ENCODE measurements around the gene UPF1. TPM values are rescaled to one million over a fixed set of nuclear protein-coding genes. Genes with fewer than 3 reads are reported as not detected.

UPF1 gene
- total RNA-seq, 6 donors from 2014 or later, result 68.9 to 157 (median 86.3) TPM

DNA sequence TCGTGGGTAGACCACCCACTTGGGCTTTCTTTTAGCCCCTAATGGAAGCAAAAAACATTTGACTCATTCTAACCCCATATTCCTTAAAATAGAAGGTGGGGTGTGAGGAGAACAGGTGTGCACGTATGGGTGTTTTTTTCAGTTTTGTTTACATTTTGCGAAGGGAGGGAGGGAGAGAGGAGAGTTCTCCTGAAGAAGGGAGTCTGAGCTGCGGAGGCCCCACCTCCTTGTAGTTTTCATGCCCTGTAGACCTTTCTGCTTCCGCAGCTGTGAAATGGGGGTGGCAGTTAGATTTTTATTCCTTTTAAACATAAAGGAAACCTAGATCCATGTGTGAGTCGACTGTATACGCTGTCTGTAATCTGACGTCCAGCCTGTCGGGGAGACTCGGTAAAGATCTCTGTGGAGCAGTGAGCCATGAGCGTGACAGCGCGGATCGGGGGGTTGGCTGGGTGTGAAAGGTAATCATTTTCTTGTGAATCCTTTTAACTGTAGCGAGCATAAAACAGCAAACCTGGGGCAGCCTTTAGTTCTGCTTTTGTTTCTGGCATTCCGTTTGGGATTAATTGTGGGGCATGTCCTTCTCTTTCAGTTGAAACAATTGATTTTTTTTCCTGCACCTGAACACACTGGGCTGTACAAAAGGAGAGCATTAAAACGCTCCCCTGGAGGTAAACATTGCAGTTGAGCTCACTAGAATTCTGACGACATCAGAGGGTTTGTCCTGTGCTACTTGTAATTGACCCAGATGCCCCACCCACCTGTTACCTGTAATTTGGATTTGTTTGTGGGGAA lies 2.3 kb downstream of the UPF1 start:
- ATAC-seq (ENCODE audit: low FRiP score in 2 of 2) (no peak), DNase-seq (peak in 1 of 2 donors; percentile 46)
- H3K27me3 ChIP-seq, result no peaks in the 10 kb centered on the region
- peak overlapping the region; percentile 45 to 98 (median 93) for H3K27ac ChIP-seq
- H3K9me3 ChIP-seq, result no peaks in the 10 kb centered on the region
- no peak for TF ChIP-seq EP300 (IDR thresholded peaks at IDR 0.05)
- TF ChIP-seq POLR2A (IDR thresholded peaks at IDR 0.05), result no peak
- TF ChIP-seq, protein P1, sequence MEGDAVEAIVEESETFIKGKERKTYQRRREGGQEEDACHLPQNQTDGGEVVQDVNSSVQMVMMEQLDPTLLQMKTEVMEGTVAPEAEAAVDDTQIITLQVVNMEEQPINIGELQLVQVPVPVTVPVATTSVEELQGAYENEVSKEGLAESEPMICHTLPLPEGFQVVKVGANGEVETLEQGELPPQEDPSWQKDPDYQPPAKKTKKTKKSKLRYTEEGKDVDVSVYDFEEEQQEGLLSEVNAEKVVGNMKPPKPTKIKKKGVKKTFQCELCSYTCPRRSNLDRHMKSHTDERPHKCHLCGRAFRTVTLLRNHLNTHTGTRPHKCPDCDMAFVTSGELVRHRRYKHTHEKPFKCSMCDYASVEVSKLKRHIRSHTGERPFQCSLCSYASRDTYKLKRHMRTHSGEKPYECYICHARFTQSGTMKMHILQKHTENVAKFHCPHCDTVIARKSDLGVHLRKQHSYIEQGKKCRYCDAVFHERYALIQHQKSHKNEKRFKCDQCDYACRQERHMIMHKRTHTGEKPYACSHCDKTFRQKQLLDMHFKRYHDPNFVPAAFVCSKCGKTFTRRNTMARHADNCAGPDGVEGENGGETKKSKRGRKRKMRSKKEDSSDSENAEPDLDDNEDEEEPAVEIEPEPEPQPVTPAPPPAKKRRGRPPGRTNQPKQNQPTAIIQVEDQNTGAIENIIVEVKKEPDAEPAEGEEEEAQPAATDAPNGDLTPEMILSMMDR (IDR thresholded peaks at IDR 0.05), result no peak
- TF ChIP-seq POLR2AphosphoS5 (IDR thresholded peaks at IDR 0.05), result no peak
- peaks cover 37 to 70% (median 56%) of the 10 kb centered on the region in 4 donors for H3K4me1 ChIP-seq
- WGBS, 2 donors, result 21 to 27% methylated on average over 18 of the region's 18 CpGs
- peaks cover 0 to 10% (median 3%) of the 10 kb centered on the region in 4 donors for H3K36me3 ChIP-seq
- peak overlapping the region; percentile 24 to 92 (median 88) for H3K4me3 ChIP-seq

DNA sequence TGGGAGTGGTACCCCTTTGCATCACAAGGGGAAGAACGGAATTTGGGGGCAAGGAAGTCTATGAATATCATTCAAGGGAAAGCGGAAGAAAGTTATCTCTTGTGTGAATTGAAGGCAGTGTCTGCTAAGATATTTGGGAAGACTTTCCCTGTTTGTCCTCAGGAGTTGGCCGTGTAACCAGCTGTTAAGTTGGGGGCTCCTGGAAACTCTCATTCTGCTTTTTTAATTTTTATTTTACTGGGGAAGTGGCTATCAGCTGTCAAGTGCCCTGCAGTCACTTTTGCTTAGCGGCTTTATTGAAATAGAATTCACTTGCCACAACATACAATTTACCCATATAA lies 2.9 kb downstream of the UPF1 start:
- WGBS, 2 donors, result 58 to 72% methylated on average over 4 of the region's 4 CpGs
- TF ChIP-seq POLR2AphosphoS5 (IDR thresholded peaks at IDR 0.05) (no peak), EP300 (IDR thresholded peaks at IDR 0.05) (no peak)
- TF ChIP-seq, protein P1 (IDR thresholded peaks at IDR 0.05), result no peak
- peaks cover 43 to 76% (median 62%) of the 10 kb centered on the region in 4 donors for H3K4me1 ChIP-seq
- H3K27ac ChIP-seq, result peak overlapping the region in 2 of 4 donors; percentile 92 to 98
- no peaks in the 10 kb centered on the region for H3K9me3 ChIP-seq
- ATAC-seq (ENCODE audit: low FRiP score in 2 of 2) (no peak), DNase-seq (no peak)
- H3K36me3 ChIP-seq, result peaks cover 0 to 10% (median 3%) of the 10 kb centered on the region in 4 donors
- H3K27me3 ChIP-seq, result no peaks in the 10 kb centered on the region
- peak overlapping the region in 2 of 4 donors; percentile 83 to 92 for H3K4me3 ChIP-seq

DNA sequence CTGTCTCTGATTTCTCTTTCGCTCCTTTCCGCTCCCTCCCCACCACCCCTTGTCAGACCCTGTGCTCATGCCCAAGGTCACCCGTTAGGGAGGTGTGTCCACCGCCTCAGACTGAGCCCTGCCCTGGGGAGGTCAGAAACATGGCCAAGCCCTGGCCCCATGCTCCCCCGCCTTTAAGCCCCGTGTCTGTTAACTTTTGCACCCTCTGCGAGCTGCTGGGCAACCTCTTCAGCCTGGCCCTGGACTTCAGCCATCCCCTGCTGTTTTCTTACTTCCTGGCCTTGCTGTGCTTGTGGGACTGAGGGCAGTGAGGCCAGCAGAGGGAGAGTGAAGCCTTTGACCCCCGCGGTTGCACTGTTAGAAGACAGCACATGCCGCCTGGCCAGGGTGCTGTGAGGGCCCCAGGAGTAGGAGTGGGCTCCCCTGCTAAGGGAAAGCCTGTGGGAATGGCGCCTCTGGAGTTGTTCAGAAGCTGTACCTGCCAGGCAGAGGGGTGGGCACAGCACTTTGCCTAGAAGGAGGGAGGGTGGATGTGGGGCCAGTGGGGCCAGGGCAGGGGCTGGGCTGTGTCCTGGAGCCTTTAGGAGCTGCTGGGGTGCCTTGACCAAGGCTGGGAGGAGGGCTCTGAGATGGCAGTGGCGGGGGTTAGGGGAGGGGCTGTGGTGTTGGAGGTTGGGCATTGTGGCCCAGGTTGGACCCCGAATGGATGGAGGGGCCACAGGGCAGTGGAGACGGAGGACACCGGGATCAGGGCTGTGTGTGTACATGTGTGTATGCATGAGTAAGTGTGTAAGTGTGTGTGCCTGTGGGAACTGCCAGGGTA lies 7.9 kb downstream of the UPF1 start:
- peaks cover 0 to 10% (median 3%) of the 10 kb centered on the region in 4 donors for H3K36me3 ChIP-seq
- H3K4me1 ChIP-seq, result peaks cover 70 to 100% (median 86%) of the 10 kb centered on the region in 4 donors
- no peaks in the 10 kb centered on the region for H3K27me3 ChIP-seq
- no peak overlapping the region for H3K4me3 ChIP-seq
- whole genome bisulfite sequencing, 2 donors, result 65 to 77% methylated on average over 13 to 15 of the region's 15 CpGs
- H3K27ac ChIP-seq, result peak overlapping the region in 2 of 4 donors; percentile 27 to 40
- H3K9me3 ChIP-seq, result no peaks in the 10 kb centered on the region
- peak; percentile 16 to 17 for ATAC-seq (ENCODE audit: low FRiP score in 2 of 2)
- peak; percentile 51 to 67 for DNase-seq
- TF ChIP-seq EP300 (IDR thresholded peaks at IDR 0.05) (no peak), POLR2A (IDR thresholded peaks at IDR 0.05) (no peak), POLR2AphosphoS5 (IDR thresholded peaks at IDR 0.05) (no peak)
- TF ChIP-seq, protein P1 (IDR thresholded peaks at IDR 0.05), result no peak

DNA sequence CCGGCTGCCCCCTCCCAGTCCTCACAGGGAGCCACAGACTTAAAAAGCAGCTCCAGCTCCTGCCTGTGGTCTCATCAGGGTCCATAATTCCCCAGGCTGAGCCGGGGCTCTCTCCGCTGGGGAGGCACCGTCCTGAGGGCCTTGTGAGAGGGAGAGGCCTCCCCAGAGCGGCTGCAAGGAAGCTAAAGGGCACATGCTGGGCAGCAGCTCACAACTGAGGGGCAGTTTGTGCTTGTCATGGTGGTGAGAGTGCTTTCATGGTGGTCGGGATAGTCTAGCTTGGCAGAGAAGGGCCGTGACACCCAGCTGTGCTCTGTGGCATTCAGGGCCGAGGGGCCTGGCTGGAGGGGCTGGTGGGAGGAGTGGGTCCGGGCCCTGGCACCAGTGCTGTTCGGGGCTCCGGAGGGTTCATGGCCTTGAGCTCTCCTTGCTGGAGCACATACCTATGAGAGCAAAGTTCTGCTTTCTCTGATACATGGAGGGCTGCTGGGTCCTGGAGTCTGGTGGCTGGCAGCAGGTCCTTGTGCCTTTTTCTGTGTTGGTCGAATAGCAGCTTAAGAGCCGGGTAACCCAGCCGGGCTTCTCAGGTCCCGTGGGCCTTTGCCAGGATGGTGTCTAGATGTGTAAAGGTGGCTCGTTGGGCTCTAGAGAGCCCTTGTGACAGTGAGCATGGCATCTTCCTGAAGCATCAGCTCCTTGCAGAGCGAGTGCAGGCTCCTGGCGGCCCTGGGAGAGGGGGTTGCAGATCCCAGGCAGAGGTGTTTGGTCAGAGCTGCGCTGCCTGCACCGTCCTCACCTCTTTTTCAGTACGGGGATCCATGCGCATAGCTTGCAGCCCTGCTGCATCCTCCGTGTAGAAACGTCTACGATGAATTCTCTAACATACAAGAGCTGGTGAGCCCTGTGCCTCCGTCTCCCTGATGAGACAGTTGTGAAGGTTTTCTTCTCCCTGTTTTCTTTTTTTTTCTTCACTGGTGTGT lies 8.8 kb downstream of the UPF1 start:
- Histone ChIP-seq H3K9me3 (no peaks in the 10 kb centered on the region), H3K36me3 (peaks cover 0 to 6% (median 2%) of the 10 kb centered on the region in 4 donors), H3K27ac (peak overlapping the region in 2 of 4 donors; percentile 27 to 40), H3K4me3 (no peak overlapping the region), H3K4me1 (peaks cover 63 to 100% (median 80%) of the 10 kb centered on the region in 4 donors), H3K27me3 (no peaks in the 10 kb centered on the region)
- WGBS, 2 donors, result 78 to 87% methylated on average over 17 to 24 of the region's 26 CpGs
- no peak for TF ChIP-seq EP300 (IDR thresholded peaks at IDR 0.05)
- TF ChIP-seq, protein P1 (IDR thresholded peaks at IDR 0.05), result no peak
- peak in 1 of 2 donors; percentile 54 for DNase-seq
- ATAC-seq (ENCODE audit: low FRiP score in 2 of 2), result no peak

All from upper lobe of left lung (tissue), 6 donors.